ENCODE data around the gene PGP. TPM values are rescaled to one million over a fixed set of nuclear protein-coding genes. Genes with fewer than 3 reads are reported as not detected.

PGP gene
- total and polyA plus RNA-seq, 8 donors = 7.1 to 24.4 (median 9.3) TPM

DNA sequence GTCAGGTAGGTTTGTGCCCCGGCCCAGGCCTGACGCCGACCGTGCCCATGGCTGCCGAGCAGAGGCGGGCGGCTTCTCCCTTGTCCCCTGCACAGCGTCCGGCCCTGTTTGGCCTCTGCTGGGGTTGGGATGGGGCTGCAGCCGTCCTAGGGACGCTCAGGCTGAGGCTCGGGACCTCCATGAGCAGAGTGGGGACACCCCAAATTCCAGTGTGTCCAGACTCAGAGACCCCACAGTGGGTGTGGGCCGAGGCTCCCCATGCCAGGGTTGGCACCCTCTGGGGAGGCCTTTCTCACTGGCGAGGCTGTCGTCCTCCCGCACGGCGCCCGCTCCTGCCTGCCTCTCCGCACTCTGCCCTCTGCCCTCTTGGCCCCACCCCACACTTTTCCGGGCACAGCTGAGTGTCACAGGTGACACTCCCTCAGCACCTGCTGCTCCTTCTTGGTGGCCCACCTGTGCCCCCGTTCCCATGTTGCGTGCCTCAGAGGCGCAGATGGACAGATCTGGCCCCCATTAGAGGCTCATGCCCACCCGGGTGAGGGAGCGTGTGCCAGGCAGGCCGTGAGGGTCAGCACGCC lies 43.0 kb downstream of the PGP start:
- intact Hi-C loops (cut with DNase I) = no loop called here
- H3K36me3 ChIP-seq = peaks cover 0 to 100% of the 10 kb centered on the region in 2 donors
- no peak for TF ChIP-seq CTCF (IDR thresholded peaks at IDR 0.05)
- no peaks in the 10 kb centered on the region for H3K27me3 ChIP-seq
- H3K9me3 ChIP-seq = no peaks in the 10 kb centered on the region
- H3K4me1 ChIP-seq = no peaks in the 10 kb centered on the region
- H3K27ac ChIP-seq = peak overlapping the region in 1 of 2 donors; percentile 78
- ATAC-seq (no peak), DNase-seq (no peak)
- H3K4me3 ChIP-seq = peak overlapping the region in 1 of 2 donors; percentile 41

DNA sequence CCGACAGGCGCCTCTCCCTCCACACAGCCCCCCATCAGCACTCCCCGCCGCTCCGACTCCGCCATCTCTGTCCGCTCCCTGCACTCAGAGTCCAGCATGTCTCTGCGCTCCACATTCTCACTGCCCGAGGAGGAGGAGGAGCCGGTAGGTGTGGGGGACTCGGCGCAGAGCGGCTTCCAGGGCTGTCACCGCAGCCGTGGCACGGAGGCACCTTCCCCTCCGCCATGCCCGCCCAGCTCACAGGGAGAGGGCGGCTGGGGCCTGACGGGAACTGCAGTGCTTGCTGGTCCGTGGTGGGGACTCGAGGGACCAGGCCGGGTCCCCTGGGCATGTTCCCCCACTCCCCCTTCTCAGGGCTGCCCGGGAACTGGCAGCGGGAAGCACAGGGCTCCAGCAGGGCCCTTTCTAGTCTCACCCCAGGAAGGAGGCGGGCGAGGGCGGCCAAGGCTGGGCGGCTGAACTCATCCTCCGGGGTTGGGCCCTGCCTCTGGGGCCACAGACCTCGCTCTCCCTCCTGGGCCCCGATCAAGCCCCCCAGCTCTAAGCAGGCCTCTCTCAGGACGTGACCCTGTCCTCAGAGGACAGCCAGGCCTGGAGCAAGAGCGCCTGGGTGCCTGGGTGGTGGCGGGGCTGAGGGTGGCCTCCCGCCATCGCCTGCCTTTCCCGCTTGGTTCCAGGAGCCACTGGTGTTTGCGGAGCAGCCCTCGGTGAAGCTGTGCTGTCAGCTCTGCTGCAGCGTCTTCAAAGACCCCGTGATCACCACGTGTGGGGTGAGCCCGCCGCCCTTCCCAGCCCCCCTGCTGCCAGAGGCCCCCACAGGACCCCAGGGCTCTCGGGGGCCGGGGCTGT lies 43.8 kb downstream of the PGP start:
- DNase-seq = no peak
- H3K4me1 ChIP-seq = no peaks in the 10 kb centered on the region
- no peak for TF ChIP-seq CTCF (IDR thresholded peaks at IDR 0.05)
- intact Hi-C loops (cut with DNase I) = no loop called here
- ATAC-seq = no peak
- H3K9me3 ChIP-seq = no peaks in the 10 kb centered on the region
- no peaks in the 10 kb centered on the region for H3K27me3 ChIP-seq
- H3K4me3 ChIP-seq = peak overlapping the region; percentile 9 to 41
- peaks cover 0 to 100% of the 10 kb centered on the region in 2 donors for H3K36me3 ChIP-seq
- peak overlapping the region in 1 of 2 donors; percentile 78 for H3K27ac ChIP-seq

DNA sequence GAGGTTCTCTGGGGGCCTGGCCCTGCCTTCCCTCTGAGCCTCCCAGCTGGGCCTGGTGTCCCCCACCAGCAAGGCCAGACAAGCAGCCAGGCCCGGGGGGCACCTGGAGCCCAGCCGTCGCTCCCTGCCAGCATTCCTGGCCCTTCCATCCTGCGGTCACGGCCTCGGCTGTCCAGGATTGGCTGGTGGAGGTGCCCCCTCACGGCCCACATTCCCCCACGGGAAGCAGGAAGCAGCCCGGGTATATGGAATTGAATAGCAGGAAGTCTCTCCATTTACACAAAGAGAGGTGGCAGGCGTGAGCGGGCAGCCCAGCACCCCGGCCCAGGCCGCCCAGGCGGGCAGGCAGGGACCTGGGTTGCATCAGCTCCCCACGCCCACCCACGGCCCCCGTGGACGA lies 44.6 kb downstream of the PGP start:
- H3K36me3 ChIP-seq = peaks cover 0 to 95% of the 10 kb centered on the region in 2 donors
- no peak for TF ChIP-seq CTCF (IDR thresholded peaks at IDR 0.05)
- no peaks in the 10 kb centered on the region for H3K27me3 ChIP-seq
- H3K9me3 ChIP-seq = no peaks in the 10 kb centered on the region
- no peak for DNase-seq
- peak; percentile 35 for ATAC-seq
- H3K4me1 ChIP-seq = no peaks in the 10 kb centered on the region
- peak overlapping the region; percentile 78 to 84 for H3K27ac ChIP-seq
- H3K4me3 ChIP-seq = peak overlapping the region; percentile 9 to 41
- intact Hi-C loops (cut with DNase I) = no loop called here

- TF ChIP-seq CTCF (IDR thresholded peaks at IDR 0.05) = no peak
- no peak for DNase-seq
- H3K4me3 ChIP-seq = no peak overlapping the region
- no peak for ATAC-seq
- H3K36me3 ChIP-seq = peaks cover 0 to 80% of the 10 kb centered on the region in 2 donors
- no peaks in the 10 kb centered on the region for H3K9me3 ChIP-seq
- no peak overlapping the region for H3K27ac ChIP-seq
- H3K4me1 ChIP-seq = peaks cover 0 to 1% of the 10 kb centered on the region in 2 donors
- no peaks in the 10 kb centered on the region for H3K27me3 ChIP-seq
- intact Hi-C loops (cut with DNase I) = no loop called here
Measured at GRCh38 chr16:2167068-2167638, 47.5 kb downstream of the PGP start.
